Suppressor macrophage treated with lipopolysaccharide for 4 hours (primary cell): ENCODE data around the gene BARHL2.

Source experiments
- DNase-seq: peaks from one replicate; pipeline ENCODE4 v3.0.0-alpha.2; 2020

The BARHL2 gene

DNA sequence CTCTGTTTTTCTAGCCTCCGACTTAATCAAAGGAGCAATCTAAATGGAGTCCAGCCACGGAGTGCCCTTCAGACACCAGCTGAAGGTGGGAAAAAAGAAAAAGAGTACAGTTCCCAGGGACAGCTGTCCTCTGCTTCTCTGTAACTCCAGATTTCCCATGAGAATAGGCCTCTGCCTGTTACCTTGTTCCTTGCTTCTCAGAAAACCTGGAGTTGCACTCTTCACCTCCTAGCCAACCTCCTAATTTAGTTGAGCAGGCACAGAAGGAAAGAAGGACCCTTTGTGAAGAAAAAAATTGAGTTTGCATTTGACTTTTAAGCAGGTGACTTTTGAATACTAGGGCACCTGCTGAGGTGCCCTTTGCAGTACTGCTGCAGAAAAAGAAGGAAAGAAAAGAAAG is 8.3 kb downstream of the BARHL2 start:
- no peak for DNase-seq

DNA sequence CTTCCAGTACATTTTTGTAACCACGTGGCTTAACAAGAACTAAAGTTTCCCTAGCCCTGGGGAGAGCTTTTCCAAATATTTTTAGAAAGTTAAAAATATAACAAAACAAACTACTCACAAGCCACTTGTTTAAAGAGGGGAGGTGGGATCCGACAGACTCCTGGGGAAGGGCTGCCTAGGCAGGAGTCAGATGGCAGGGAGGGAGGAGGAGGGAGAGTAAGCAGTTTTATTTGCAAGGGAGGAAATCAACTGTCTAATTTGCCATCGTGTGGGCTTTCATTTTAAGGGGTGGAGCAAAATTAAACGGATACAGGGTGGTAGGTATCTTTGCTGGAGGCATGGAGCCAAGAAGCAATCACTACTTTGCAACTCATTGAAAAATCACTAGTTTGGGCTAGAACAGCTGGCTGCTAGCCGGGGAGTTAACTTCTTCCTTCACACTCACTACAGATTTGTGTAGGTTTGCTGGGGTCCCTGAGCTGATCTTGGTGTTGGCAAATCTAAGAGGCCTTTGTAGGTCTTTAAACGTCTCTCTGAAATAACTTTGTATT is 8.8 kb downstream of the BARHL2 start:
- DNase-seq = no peak

DNA sequence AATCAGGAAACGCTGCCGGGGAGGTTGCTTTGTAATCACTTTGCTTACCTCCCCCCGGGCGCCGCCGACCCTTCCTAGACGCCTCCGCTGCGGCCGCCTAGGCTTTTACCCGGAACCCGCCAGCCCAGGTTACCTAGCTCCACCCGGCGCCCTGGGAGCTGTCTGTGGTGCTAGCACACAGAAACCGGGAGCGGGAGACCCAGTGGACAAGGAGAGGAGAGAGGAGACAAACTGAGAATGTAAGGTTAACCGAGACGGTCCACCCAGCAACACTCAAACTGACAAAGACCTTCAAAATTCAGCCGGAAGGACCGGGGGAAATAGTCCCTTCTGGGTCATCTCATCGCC is 9.8 kb downstream of the BARHL2 start:
- no peak for DNase-seq

DNA sequence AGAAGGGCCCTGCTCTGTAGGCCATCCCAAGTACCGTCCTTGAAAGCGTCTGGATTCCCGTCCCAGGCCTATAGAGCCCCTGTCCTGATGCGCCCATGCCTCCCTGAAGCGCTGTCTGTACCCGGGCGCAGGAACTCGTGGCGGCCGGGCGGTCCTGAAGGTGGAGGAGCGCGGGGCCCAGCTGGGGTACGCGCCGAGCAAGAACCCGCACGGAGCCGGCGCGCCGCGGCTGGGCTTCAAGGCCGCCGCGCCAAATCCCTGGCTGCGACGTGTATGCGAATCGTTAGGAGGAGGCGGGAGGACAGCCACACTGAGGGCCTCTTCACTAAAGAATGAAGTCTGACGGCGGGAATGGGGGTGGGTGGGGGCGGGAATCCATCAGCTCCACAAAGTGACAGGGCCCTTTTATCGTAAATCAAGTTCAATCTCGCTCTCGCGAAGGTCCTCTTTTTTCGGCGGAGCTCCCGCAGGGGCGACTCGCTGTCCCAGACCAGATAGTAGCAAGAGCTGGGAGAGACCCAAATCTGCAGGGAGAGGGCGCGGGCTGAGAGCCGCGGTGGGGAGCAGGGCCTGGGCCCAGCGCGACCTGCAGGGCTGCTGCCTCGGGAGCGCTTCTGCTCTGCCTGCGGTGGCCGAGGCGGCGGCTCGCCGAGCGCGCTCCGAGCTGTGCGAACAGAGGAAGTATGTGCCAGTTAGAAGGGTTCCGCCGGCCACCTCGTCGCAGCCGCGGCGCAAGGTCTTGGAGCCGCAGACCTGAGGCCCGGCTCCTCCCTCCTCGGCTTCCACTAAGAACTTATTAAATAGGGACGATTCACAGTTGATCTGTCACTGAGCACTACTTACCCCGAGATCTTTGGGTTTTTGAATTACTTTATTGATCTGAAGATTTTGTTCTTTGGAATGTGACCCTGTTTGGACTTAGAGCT is 10.4 kb downstream of the BARHL2 start:
- DNase-seq = no peak

DNA sequence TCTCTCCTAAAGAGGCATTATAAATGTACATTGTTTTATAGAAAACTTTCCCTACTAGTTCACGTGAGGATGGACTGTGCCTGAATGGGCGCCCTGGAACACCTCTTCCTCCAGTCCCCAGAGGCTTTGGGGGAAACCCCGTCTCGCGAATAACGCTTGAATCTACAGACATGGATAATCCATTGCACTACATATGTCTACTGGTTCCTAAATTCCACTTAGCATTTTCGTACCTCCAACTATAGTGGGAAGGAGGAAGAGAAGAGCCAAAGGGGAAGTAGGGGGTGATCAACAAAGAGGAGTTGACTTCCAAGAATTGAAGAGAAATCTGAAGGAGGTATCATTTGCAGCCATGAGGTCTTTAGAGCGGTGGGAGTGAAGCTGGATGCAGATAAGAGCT is 11.1 kb downstream of the BARHL2 start:
- no peak for DNase-seq

DNA sequence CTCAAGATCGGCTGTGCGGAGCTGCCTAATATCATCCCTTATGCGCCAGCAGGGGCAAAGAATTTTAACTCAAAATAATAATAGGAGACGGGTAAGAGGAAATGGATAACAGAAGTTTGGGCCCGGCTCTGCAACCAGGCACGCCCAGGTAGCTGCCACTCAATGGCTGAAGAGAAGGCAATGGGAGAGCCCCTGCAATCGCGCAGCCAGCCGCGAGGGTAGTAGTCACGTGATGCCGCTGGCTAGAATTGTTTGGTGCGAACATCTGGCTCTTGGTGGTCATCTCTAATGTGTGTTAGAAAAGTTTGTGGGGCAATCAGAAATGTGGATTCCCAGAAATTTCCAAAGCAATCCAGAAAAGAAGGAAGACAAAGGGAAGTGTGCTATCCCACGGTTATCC is 12.3 kb downstream of the BARHL2 start:
- no peak for DNase-seq

DNA sequence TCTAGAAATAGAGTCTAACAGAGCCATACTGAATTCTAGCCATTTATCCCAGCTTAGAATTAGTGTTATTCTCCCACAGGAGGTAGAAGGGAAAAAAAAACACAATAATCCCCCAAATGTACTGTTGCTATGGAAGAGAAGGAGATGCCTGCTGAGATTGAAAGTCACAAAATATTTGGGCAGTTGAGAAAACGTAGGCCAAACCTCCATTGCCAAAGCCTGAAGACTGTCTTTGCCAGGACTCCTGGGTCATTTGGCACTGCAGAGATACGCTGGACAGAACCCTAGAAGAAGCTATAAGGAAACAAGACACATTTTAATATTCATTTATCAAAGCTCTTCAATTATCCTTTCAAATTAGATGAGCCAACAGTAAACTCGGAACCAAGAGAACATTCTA is 22.3 kb downstream of the BARHL2 start:
- DNase-seq = no peak

DNA sequence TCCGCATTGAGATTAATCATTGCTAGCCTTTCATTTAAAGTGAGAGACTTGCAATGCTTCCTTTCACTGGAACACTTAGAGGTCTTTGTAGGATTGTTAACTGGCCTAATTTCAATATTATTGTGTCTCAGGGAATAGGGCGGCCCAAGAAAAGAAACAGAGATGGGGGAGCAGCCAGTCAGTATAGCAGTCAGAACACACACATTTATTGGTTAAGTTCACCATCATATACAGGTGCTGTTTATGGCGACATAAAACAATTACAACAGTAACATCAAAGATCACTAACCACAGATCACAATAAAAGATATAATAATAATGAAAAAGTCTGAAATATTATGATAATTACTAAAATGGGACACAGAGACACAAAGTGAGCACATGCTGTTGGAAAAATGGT is 29.4 kb downstream of the BARHL2 start:
- DNase-seq = no peak

DNA sequence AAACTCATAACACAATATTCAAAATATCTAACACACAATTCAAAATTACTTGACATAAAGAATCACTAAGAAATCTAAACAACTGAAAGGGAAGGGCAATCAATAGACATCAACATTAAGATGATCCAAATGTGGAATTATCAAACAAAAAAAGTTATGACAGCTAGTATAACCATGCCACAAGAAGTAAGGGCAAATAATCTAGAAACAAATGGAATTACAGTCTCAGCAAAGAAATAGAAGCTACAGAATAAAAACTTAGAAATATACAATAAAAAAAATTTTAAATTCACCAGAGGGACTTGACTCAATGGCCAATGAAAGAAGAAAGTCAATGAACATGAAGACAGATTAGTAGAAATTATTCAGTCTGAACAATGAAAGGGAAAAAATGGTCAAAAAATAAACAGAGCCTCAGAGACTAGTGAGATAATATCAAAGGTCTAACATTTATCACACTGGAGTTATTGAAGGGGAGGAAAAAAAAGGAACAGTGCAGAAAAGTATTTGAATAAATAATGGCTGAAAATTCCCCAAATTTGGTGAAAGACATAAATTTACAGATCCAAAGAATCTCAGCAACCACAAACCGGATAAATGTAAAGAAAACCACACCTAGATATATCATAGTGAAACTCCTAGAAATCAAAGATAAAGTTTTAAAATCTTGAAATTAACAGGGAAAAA is 41.8 kb downstream of the BARHL2 start:
- no peak for DNase-seq

DNA sequence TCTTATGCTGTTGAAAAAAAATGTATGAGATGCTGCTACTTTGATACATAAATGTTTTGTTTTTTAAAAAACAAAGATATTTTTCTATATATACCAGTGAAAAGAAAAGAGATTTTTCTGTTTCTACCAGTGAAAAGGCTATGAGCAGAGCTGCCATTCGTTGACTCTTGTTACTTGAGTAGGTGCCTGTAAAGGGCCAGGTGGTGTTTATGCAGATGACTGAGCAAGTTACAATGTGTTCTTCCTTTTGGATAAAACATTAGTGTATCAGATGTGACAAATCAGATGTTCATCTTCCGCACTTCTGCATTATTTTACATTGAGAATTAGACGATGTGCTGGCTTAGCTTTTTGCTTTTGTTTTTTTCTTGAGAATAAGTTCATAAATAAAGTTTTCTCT is 45.4 kb downstream of the BARHL2 start:
- no peak for DNase-seq

DNA sequence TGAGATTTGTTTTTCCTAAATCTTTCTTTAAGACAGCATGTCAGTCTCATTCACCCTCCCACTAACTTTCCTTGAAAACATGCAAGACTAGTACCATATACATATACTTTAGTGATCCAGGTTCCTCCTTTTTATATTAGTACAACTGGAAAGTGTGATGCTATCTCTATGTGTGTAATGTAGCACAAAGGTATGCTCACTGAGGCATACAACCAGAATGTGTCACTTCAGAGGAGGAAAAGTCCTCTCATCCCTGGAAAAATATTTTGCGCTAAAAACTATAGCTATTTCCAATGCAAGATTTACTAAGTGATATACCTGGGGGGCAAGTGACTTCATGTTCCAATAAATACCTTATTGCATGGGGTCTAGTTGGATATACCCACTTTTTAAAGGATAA is 45.9 kb downstream of the BARHL2 start:
- no peak for DNase-seq
